Psoas muscle (tissue), 8 donors: Measurements from ENCODE around the gene FNDC3B. TPM values are rescaled to one million over a fixed set of nuclear protein-coding genes. Genes with fewer than 3 reads are reported as not detected.

Source experiments
- ATAC-seq, 4 donors: fragments of 200-7000 bp; cut with Tn5 transposase; one replicate each; pipeline ENCODE4 v1.9.1; 2020; ENCODE audit warnings: moderate library complexity in 3 of 4, mild to moderate bottlenecking in 2 of 4
- DNase-seq, 2 donors: peaks; one replicate each; pipeline ENCODE4 v3.0.0-alpha.2; 2020
- H3K27ac ChIP-seq: fragments of 200-600 bp; one replicate; pipeline ENCODE4 v1.8.0; 2022
- H3K27me3 ChIP-seq, 3 donors: fragments of 200-600 bp in 1 of 3; one replicate each; pipeline versions ENCODE4 v1.6.1 to v1.8.0; 2013 to 2022; ENCODE audit warnings: low read length in 2 of 3, mild to moderate bottlenecking in 2 of 3, moderate library complexity in 1 of 3; ENCODE audit not compliant: insufficient read depth in 3 of 3
- H3K36me3 ChIP-seq, 2 donors: fragments of 200-600 bp in 1 of 2; one replicate each; pipeline versions ENCODE4 v1.6.1 to v1.8.0; 2013 to 2022; ENCODE audit warnings: low read depth in 1 of 2, mild to moderate bottlenecking in 1 of 2, moderate library complexity in 1 of 2; ENCODE audit not compliant: insufficient read depth in 1 of 2
- H3K4me1 ChIP-seq: fragments of 200-600 bp; one replicate; pipeline ENCODE4 v1.8.0; 2022
- H3K4me3 ChIP-seq: fragments of 200-600 bp; one replicate; pipeline ENCODE4 v1.8.0; 2022; ENCODE audit warnings: mild to moderate bottlenecking
- H3K9me3 ChIP-seq: fragments of 200-600 bp; one replicate; pipeline ENCODE4 v1.8.0; 2022
- CTCF ChIP-seq: fragments of 200-600 bp; IDR thresholded peaks from one replicate; pipeline ENCODE4 v1.8.0; 2022; ENCODE audit warnings: antibody characterized with exemption
- WGBS, 3 donors: extraction: QIAGEN DNeasy Blood & Tissue Kit; methylation state at CpG; one replicate each; pipeline versions ENCODE4 v1.1.6 to v1.1.7; 2013; 5-methylcytosine and 5-hydroxymethylcytosine counted together
- intact Hi-C, 2 donors: fragments of 100-400 bp; cut with DNase I; formaldehyde crosslinking; loops; one replicate each; pipeline versions ENCODE4 v1.11.0 to v1.14.2; 2022
- polyA plus RNA-seq, 3 donors: library from polyadenylated mRNA; stranded (reverse); fragments of 200-250 nt; gene quantifications; one replicate each; pipeline ENCODE4 v1.2.3, GENCODE V29; 2013
- total RNA-seq, 4 donors: library from RNA; stranded (reverse); fragmentation: NEBNext Ultra II Directional in 2 of 4; extraction: Animal tissue kit (Norgen Biotek cat#: 25700) in 2 of 4; gene quantifications; one replicate each; pipeline versions ENCODE4 v1.2.1 to v1.2.4, GENCODE V29; 2021 to 2023
- donor health status: healthy with polysubstance abuse.
- donor health status: DM: no; HTN: no; CAD: no; lungs with moderate emphysema.
- donor health status: Bipolar disorder and iron deficiency.
- donor health status: healthy.
- donor health status: DM: yes; HTN: yes; CAD: no.
- donor health status: DM: no; HTN: no; CAD: no.
- donor health status: DM: no; HTN: no; CAD: no.
- donor health status: DM: yes; HTN: yes; CAD: no.

Gene FNDC3B
- total and polyA plus RNA-seq, 7 donors, result 12.4 to 133 (median 50.8) TPM

- no peak for TF ChIP-seq CTCF
- no peak for ATAC-seq
- no peaks in the 10 kb centered on the region for H3K27me3 ChIP-seq
These were observed 185.9 kb downstream of the FNDC3B start for GRCh38 chr3:172225215-172225707.

DNA sequence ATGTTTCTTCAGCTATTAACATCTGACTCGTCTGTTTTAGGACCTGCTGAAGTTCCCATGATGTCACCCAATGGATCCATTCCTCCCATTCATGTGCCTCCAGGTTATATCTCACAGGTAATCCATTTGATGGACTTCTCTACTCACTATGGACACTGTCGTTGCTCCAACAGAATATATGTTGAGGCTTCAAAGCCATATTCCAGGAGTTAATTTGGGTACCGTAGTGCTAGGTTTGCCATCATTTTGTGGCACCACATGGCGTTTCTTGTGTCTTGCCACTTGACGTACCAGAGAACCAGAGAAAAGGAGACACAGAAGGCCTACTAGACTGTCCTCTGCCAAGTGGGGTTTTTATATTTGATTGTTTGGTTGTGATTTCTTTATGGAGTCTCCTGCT, 187.5 kb downstream of the FNDC3B start:
- no peaks in the 10 kb centered on the region for H3K9me3 ChIP-seq
- WGBS, 3 donors, result 96 to 97% (median 97%) methylated on average over 5 of the region's 5 CpGs
- intact Hi-C loops, result no loop called here
- no peak for DNase-seq
- peaks cover 5% of the 10 kb centered on the region for H3K4me1 ChIP-seq
- no peak overlapping the region for H3K27ac ChIP-seq
- no peak overlapping the region for H3K4me3 ChIP-seq
- no peak for ATAC-seq
- TF ChIP-seq CTCF, result no peak
- H3K27me3 ChIP-seq, result no peaks in the 10 kb centered on the region
- H3K36me3 ChIP-seq, result peaks cover 4 to 17% of the 10 kb centered on the region in 2 donors

More at GRCh38 chr3:172225215-172225707, 185.9 kb downstream of the FNDC3B start:
- Histone ChIP-seq H3K27ac (no peak overlapping the region), H3K9me3 (no peaks in the 10 kb centered on the region), H3K36me3 (peaks cover 0 to 17% of the 10 kb centered on the region in 2 donors), H3K4me3 (no peak overlapping the region), H3K4me1 (peaks cover 9% of the 10 kb centered on the region)
- intact Hi-C loops, result no loop called here
- 81 to 98% (median 88%) methylated on average over 5 of the region's 5 CpGs for WGBS, 3 donors
- no peak for DNase-seq

DNA sequence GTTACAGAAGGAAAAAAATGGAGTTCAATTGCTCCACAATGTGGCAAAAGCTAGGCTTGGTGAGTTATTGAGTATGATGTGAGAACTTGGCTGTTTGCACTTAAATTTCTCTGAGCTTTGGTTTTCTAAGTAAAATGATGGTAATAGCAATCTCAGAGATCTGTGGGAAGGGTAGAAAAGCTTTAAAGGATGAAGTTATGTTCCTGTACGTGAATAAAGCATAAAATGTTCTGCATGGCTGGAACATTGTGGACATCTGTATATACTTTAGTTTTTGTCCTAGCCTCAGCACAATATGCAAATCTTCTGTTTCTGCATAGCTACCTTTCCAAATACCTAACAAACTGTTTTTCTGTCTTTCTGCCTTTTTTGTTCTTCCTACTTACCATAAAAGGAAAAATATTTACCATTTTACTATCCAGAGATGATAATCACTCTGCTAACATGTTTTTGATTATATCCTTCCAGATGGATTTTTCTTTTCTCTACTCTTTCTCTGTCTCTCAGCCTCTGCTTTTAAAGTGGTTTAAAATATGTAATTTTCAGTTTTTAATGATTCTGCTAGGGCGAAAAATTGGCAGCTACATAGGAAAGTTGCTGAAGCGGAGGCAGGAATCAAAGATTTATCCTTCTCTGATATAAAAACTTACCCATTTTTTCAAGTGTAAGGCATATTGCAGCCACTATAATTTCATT, 188.1 kb downstream of the FNDC3B start:
- WGBS, 3 donors, result 86 to 91% (median 91%) methylated on average over 3 of the region's 3 CpGs
- intact Hi-C loops, result no loop called here
- ATAC-seq (no peak), DNase-seq (no peak)
- no peak for TF ChIP-seq CTCF
- H3K27ac ChIP-seq, result no peak overlapping the region
- peaks cover 5% of the 10 kb centered on the region for H3K4me1 ChIP-seq
- no peaks in the 10 kb centered on the region for H3K27me3 ChIP-seq
- H3K9me3 ChIP-seq, result no peaks in the 10 kb centered on the region
- H3K36me3 ChIP-seq, result peaks cover 4 to 17% of the 10 kb centered on the region in 2 donors
- H3K4me3 ChIP-seq, result no peak overlapping the region

- H3K4me1 ChIP-seq, result peaks cover 5% of the 10 kb centered on the region
- no peak for TF ChIP-seq CTCF
- no peak for DNase-seq
- intact Hi-C loops, result no loop called here
- H3K36me3 ChIP-seq, result peaks cover 4 to 17% of the 10 kb centered on the region in 2 donors
- no peaks in the 10 kb centered on the region for H3K27me3 ChIP-seq
- ATAC-seq, result no peak
- WGBS, 3 donors, result 56 to 89% (median 57%) methylated on average over 2 of the region's 2 CpGs
- no peaks in the 10 kb centered on the region for H3K9me3 ChIP-seq
- no peak overlapping the region for H3K27ac ChIP-seq
- no peak overlapping the region for H3K4me3 ChIP-seq
These were observed 188.6 kb downstream of the FNDC3B start for GRCh38 chr3:172228036-172228415.
